ELF-1 (cell line): ENCODE results near the gene FAM83G.
A peak's percentile ranks its signal among the peaks of the same experiment; 100 is the strongest.
"Not testable (repeated sequence)": the region's sequence is repeated elsewhere in the genome, so short reads cannot be mapped to it uniquely, and the experiment has no call there.

ENCODE experiments used
- DNase-seq: peaks from one replicate; pipeline ENCODE4 v3.0.0-alpha.2; 2016; ENCODE audit warnings: low read depth, low spot score

The FAM83G gene

DNA sequence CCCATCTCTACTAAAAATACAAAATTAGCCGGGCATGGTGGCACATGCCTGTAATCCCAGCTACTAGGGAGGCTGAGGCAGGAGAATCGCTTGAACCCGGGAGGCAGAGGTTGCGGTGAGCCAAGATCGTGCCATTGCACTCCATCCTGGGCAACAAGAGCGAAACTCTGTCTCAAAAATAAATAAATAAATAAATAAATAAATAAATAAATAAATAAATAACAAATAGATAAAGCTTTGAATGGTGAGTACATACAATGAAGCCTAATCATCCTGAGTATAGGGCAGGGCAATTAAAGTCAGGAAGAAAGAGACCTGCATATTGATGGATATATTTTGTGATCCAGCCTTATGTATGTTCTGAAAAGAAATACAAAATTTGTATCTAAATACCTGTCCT, 48.5 kb downstream of the FAM83G start:
- not testable (repeated sequence) for DNase-seq

DNA sequence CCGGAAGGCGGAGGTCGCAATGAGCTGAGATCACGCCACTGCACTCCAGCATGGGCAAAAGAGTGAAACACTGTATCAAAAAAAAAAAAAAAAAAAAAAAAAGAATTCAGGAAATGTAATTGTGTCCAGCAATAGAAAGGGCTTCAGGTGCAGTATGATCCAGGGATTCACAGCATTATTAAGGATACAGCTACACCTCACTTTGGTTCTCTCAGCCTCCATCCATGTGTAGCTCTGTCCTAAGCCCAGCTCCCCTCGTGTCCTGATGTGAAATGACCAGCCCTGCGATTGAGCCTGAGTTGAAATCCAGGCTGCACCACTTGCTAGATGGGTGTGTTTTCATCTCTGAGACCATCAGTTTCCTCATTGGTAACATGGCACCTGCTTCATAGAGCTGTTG, 49.6 kb downstream of the FAM83G start:
- DNase-seq: no peak

GRCh38 chr17:18954321-18954720, 50.2 kb downstream of the FAM83G start:
- DNase-seq: no peak

GRCh38 chr17:18953231-18953728, 51.3 kb downstream of the FAM83G start:
- no peak for DNase-seq

DNA sequence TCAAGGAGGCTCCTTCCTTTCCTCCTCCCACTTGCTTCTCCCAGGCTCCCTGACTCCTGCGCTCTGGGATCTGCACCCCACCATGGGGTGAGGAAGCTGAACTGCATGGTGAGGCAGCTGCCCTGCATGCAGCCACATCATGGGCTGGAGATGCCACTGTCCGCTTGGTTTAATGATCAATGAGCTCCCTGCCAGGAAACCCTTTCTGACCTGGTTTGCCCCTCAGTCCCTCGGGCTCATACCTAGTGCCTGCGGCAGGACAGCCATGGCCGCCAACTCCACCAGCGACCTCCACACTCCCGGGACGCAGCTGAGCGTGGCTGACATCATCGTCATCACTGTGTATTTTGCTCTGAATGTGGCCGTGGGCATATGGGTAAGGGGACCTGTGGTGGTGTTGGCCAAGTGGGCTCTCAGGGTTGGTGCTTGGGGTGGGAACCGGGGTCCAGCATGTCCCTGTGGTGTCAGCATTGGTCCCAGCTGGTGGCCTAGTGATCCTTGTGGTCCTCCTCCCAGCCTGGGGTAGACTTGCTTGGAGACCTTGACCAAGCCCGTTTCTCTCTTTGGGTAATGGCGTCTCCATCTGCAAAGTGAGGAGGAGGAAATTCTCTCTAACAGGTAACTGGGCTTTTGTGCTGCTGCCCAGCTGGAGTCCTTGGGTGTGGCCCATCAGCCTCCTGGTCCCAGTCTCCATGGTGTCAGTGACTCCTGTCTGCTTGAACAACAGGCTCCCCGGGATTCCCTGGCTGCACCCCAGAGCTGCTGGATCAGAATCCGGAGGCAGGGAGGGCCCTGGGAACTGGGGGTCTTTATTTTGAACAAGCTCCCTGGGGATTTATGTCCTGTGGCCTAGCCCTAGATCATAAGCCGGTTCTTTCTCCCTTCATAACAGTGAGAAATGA, 52.4 kb downstream of the FAM83G start, which contains the start of gene SLC5A10:
Gene SLC5A10 (plus strand): TSS at position 225 of the 902 bp plus-strand sequence. CDS start 41 bp downstream, at position 266.
- no peak for DNase-seq

DNA sequence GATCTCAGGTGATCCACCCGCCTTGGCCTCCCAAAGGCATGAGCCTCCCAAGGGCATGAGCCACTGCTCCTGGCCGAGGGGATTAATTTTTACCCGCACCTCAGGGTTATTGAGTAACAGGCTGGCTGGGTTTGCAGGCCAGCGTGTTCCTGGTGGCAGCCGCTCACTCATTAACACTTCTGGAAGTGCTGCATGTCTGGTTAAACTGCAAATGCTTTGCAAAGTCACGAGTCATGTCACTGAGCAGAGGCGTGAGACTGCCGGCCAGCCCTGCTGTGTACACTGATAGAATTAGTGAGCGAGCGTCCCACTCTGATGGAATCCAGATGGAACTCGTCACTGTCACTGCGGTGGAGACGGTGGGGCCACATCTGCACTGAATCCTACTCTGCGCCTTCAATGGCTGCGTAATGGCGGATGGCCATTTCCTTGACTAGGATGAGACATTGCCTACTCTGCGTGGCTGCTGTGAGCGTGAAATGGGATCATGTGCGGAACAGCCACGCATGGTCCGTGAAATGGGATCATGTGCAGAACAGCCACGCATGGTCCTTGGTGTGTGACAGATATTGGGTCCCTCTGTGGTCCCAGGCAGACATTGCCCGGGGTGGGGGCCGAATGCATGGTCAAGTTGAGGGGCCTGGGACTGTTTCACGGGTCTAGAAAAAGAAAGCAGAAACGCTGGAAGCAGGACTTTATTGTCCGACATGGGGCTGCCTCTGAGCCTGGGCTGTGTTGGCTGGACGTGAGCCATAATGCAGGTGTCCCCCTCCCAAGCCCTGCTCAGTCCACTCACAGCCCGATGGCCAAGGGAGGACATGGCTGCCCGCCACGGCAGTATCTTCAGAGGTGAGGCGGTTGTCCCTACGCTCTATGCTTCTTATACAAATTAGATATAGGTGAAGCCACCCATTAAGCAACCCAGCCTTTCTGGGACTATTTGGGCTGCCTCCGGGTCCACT, 53.3 kb downstream of the FAM83G start:
- no peak for DNase-seq

GRCh38 chr17:18950346-18950745, 54.2 kb downstream of the FAM83G start:
- no peak for DNase-seq

GRCh38 chr17:18949566-18949965, 55.0 kb downstream of the FAM83G start:
- DNase-seq: no peak

GRCh38 chr17:18948476-18949006, 56.0 kb downstream of the FAM83G start:
- no peak for DNase-seq

GRCh38 chr17:18947866-18948265, 56.7 kb downstream of the FAM83G start:
- DNase-seq: no peak

DNA sequence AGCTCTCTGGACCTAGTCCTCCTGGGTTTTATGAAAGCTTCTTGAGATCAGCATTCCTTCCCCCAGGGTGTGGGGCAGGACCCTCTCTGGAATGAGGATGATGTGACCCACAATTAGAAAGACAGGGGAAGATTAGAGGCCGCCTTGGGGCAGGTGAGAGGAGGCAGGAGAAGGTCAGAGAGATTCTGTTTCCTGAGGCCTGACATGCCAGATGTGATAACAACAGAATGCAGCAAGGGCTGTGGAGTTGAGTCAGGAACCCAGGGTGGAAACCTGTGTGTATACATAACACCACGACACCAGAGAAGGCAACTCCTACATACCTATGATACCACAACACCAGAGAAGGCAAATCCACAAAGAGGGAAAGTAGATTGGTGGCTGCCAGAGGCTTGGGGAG, 58.0 kb downstream of the FAM83G start:
- DNase-seq: peak; percentile 96

GRCh38 chr17:18944646-18945045, 59.9 kb downstream of the FAM83G start:
- DNase-seq: no peak

- DNase-seq: no peak
Measured at GRCh38 chr17:18938692-18939023, 65.9 kb downstream of the FAM83G start.

DNA sequence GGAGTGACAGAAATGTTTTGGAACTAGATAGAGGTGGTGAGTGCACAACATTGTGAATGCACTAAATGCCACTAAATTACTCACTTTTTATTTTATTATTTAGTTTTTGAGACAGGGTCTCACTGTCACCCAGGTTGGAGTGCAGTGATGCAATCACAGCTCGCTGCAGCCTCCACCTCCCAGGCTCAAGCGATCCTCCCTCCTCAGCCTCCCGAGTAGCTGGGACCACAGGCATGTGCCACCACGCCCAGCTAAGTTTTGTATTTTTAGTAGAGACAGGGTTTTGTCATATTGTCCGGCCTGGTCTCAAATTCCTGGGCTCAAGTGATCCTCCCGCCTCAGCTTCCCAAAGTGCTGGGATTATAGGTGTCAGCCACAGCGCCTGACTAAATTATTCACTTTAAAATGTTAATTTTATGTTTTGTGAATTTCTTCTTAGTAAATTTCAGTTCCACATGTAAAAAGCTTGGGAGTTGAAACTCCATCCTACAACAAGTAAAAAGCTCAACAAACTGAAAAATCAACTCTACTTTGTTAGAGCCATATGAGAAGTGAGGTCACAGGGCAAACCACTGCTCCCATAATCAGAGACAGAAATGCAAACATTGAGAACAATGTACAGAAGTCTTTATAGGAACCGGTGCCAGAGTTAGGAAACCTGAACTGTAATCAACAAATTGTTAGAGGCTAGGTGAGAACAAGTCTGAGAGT, 66.4 kb downstream of the FAM83G start:
- no peak for DNase-seq

DNA sequence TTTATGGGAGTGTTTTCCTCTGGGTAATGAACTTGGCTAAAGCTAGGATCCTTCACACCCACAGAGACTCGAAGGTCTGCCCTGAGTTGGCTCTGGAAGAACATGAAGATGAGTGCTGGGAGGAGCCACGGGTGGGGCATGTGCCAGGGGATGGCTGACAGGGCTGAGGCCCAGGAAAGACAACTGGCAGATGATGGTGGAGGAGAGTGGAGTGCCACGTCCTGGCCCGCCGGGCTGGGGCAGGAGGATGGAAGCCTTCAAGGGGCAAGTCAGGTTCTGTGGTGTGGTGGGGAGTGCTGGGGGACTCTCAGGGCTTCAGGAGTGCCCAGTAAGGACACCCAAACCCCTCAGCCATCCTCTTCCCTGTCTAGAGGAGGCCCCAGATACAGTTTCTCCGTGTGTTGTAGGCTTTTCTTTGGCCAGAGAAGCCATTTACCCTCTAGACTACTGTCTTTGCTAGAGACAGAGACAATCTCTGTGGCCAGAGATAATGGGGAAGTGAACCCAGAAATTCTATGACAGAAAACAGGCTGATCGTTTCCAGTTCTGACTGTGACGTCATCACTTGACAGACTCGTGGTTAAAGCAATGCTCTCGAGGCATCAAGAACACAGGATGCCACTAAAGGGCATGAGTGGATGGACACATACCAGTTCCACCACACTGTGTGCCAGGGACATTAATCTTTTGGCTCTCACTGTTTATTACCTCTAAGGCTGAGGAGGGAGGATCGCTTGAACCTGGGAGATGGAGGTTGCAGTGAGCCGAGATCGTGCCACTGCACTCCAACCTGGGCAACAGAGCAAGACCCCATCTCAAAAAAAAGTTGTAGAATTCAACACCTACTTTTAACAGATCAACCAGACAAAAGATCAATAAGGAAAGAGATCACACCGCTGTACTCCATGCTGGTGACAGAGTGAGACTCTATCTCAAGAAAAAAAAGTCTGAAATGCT, 71.2 kb downstream of the FAM83G start:
- no peak for DNase-seq

DNA sequence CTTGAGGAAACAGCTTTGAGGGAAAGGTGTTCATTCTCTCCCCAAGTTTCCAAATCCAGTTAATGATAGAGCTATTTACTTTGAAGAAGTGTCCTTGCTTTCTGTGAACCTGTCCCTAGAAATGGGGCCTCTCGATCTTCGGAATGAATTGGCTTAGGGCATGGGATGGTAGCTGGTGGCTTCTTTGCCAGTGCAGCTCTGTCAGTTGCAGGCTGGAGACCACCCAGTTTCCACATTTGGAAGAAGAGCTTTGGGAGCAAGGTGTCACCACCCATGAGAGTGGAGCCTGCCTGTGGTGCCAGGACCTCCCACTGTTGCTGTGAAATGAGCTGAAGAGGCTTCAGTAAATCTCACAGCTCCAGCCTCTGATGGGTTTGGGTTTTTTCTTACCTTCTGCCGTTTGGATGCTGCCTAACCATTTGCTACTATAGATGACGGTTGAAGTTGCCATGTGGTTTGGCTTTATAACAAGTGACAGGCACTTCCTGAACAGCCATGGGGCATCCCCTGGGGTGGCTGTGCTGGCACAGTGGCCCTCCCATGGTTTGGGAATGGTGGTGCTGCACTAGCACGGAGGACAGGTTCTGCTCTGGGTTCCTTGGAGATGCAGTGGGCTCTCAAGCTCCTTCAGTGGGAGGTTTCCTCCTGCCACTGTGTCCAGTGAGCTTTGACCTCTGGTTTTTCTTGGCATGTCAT, 72.1 kb downstream of the FAM83G start:
- no peak for DNase-seq

GRCh38 chr17:18928628-18929125, 75.9 kb downstream of the FAM83G start:
- no peak for DNase-seq

- no peak for DNase-seq
Measured at GRCh38 chr17:18925187-18925586, 79.4 kb downstream of the FAM83G start.

GRCh38 chr17:18922596-18922995, 82.0 kb downstream of the FAM83G start:
- DNase-seq: not testable (repeated sequence)
